GM23338 (cell line): ENCODE data around the gene HOXB6. TPM values are rescaled to one million over a fixed set of nuclear protein-coding genes. Genes with fewer than 3 reads are reported as not detected.

ENCODE experiments used
- ATAC-seq: fragments of 200-7000 bp; cut with Tn5 transposase; 3 replicates; pipeline ENCODE4 v1.9.1; 2020
- DNase-seq: peaks from one replicate; pipeline ENCODE4 v3.0.0-alpha.2; 2015; ENCODE audit warnings: low spot score
- H2AFZ ChIP-seq: fragments of 200-600 bp; sonication (generic); 2 replicates; pipeline ENCODE4 v1.8.0; 2016; ENCODE audit warnings: antibody characterized with exemption, mild to moderate bottlenecking, moderate library complexity
- H3F3A ChIP-seq: fragments of 200-600 bp; sonication (generic); replicated peaks from 2 replicates; pipeline ENCODE4 v1.8.0; 2017; ENCODE audit warnings: antibody characterized with exemption, mixed run types, low read depth
- H3K27ac ChIP-seq: fragments of 200-600 bp; sonication (generic); 2 replicates; pipeline ENCODE4 v1.6.1; 2016; ENCODE audit warnings: low read depth
- H3K27me3 ChIP-seq: fragments of 200-600 bp; sonication (generic); 2 replicates; pipeline ENCODE4 v1.8.0; 2016; ENCODE audit warnings: mild to moderate bottlenecking, mixed run types, moderate library complexity; ENCODE audit not compliant: insufficient read depth
- H3K36me3 ChIP-seq: fragments of 200-600 bp; sonication (generic); 2 replicates; pipeline ENCODE4 v1.8.0; 2016; ENCODE audit warnings: mild to moderate bottlenecking; ENCODE audit not compliant: insufficient read depth
- H3K4me1 ChIP-seq: fragments of 200-600 bp; sonication (generic); 2 replicates; pipeline ENCODE4 v1.8.0; 2016; ENCODE audit warnings: mild to moderate bottlenecking, moderate library complexity; ENCODE audit not compliant: insufficient read depth
- H3K4me2 ChIP-seq: fragments of 200-600 bp; sonication (generic); 2 replicates; pipeline ENCODE4 v1.7.1; 2017; ENCODE audit warnings: mixed run types
- H3K4me3 ChIP-seq: fragments of 200-600 bp; sonication (generic); 2 replicates; pipeline ENCODE4 v1.6.1; 2016; ENCODE audit warnings: mixed run types
- H3K79me2 ChIP-seq: fragments of 200-600 bp; sonication (generic); replicated peaks from 2 replicates; pipeline ENCODE4 v1.8.0; 2017; ENCODE audit warnings: mild to moderate bottlenecking; ENCODE audit not compliant: insufficient read depth
- H3K9me2 ChIP-seq: fragments of 200-600 bp; sonication (generic); 2 replicates; pipeline ENCODE4 v1.8.0; 2017; ENCODE audit not compliant: insufficient read depth
- H4K20me1 ChIP-seq: fragments of 200-600 bp; sonication (generic); replicated peaks from 2 replicates; pipeline ENCODE4 v1.8.0; 2017; ENCODE audit warnings: mild to moderate bottlenecking; ENCODE audit not compliant: insufficient read depth
- H3K27ac Mint-ChIP-seq: 2 replicates; pipeline ENCODE4 v1.8.0; 2020; ENCODE audit warnings: inconsistent platforms, mild to moderate bottlenecking, moderate library complexity, mixed read lengths
- H3K27me3 Mint-ChIP-seq: 3 replicates; pipeline ENCODE4 v1.8.0; 2022; ENCODE audit warnings: low read depth, mild to moderate bottlenecking, moderate library complexity, mixed read lengths, inconsistent platforms; ENCODE audit not compliant: insufficient read depth, poor library complexity
- H3K36me3 Mint-ChIP-seq: 3 replicates; pipeline ENCODE4 v1.8.0; 2021; ENCODE audit warnings: low read depth, mild to moderate bottlenecking, inconsistent platforms, moderate library complexity, mixed read lengths
- H3K4me1 Mint-ChIP-seq: 3 replicates; pipeline ENCODE4 v1.8.0; 2020; ENCODE audit warnings: mild to moderate bottlenecking, inconsistent platforms, mixed read lengths
- H3K4me3 Mint-ChIP-seq: 3 replicates; pipeline ENCODE4 v1.8.0; 2021; ENCODE audit warnings: moderate library complexity, mild to moderate bottlenecking, inconsistent platforms, mixed read lengths
- H3K9me3 Mint-ChIP-seq: 3 replicates; pipeline ENCODE4 v1.8.0; 2020; ENCODE audit warnings: moderate library complexity, mild to moderate bottlenecking, inconsistent platforms, mixed read lengths
- CREB1 ChIP-seq: fragments of 250-450 bp; sonication (Bioruptor Pico); IDR thresholded peaks from 2 replicates; pipeline ENCODE4 v1.5.0; 2020; ENCODE audit warnings: low read depth, mild to moderate bottlenecking, moderate library complexity
- EZH2 ChIP-seq: fragments of 200-600 bp; sonication (generic); IDR thresholded peaks from one replicate; pipeline ENCODE4 v1.8.0; 2017; ENCODE audit warnings: antibody characterized with exemption, mild to moderate bottlenecking, low read depth; ENCODE audit not compliant: unreplicated experiment
- JUNB ChIP-seq: IDR thresholded peaks from one replicate; pipeline ENCODE4 v1.6.1; 2016; ENCODE audit warnings: antibody characterized with exemption; ENCODE audit not compliant: unreplicated experiment
- POLR2AphosphoS5 ChIP-seq: IDR thresholded peaks from 2 replicates; pipeline ENCODE4 v1.6.1; 2016; ENCODE audit warnings: antibody characterized with exemption, low read depth
- REST ChIP-seq: IDR thresholded peaks from one replicate; pipeline ENCODE4 v1.6.1; 2018; ENCODE audit warnings: antibody characterized with exemption; ENCODE audit not compliant: unreplicated experiment
- STAT1 ChIP-seq: IDR thresholded peaks from one replicate; pipeline ENCODE4 v1.6.1; 2016; ENCODE audit warnings: antibody characterized with exemption; ENCODE audit not compliant: unreplicated experiment
- polyA plus RNA-seq: library from polyadenylated mRNA; unstranded; fragments of >200 nt; fragmentation: Nextera tagmentation; extraction: Ambion mirVana; gene quantifications from 2 replicates; pipeline ENCODE4 v1.2.1, GENCODE V29; 2016
- total RNA-seq: library from RNA; depleted of rRNA; stranded (reverse); fragments of >200 nt; shearing (Covaris generic); gene quantifications from 2 replicates; pipeline ENCODE4 v1.2.3, GENCODE V29; 2014
- TF ChIP-seq, protein P1 (sequence below), 2 experiments: fragments of 200-600 bp in 1 of 2; sonication (generic) in 1 of 2; conservative IDR thresholded peaks; 2 replicates each; pipeline versions ENCODE4 v1.5.1 to v1.6.1; 2016 to 2017; ENCODE audit warnings: antibody characterized with exemption in 2 of 2, low read depth in 2 of 2, mild to moderate bottlenecking in 2 of 2, moderate library complexity in 1 of 2
- TF ChIP-seq, protein P2 (sequence below): fragments of 250-450 bp; sonication (Bioruptor Pico); IDR thresholded peaks from 2 replicates; pipeline ENCODE4 v1.5.0; 2020; ENCODE audit warnings: mild to moderate bottlenecking, moderate library complexity

The HOXB6 gene
- total and polyA plus RNA-seq, 2 experiments from 2014 or later = not detected

- Mint-ChIP-seq H3K27me3 (peaks cover 97% of the 10 kb centered on the region), H3K9me3 (peaks cover 4% of the 10 kb centered on the region; the same call in 2 of the 3 replicates), H3K27ac (no peak overlapping the region), H3K36me3 (peaks cover 3% of the 10 kb centered on the region; the same call in 2 of the 3 replicates), H3K4me3 (no peak overlapping the region; the same call in 1 of the 3 replicates), H3K4me1 (peaks cover 10% of the 10 kb centered on the region)
- DNase-seq (peak; percentile 82), ATAC-seq (peak; percentile 32)
- no peaks in the 10 kb centered on the region for H3K36me3 ChIP-seq
- no peak overlapping the region for H2AFZ ChIP-seq
- H3K4me3 ChIP-seq = peak overlapping the region; percentile 51
- peaks cover 100% of the 10 kb centered on the region for H3K27me3 ChIP-seq
- no peaks in the 10 kb centered on the region for H3K79me2 ChIP-seq
- no peaks in the 10 kb centered on the region for H3K9me2 ChIP-seq
- H4K20me1 ChIP-seq = peaks cover 61% of the 10 kb centered on the region
- H3K27ac ChIP-seq = no peak overlapping the region
- H3F3A ChIP-seq = peaks cover 50% of the 10 kb centered on the region
- no peak for TF ChIP-seq REST
- TF ChIP-seq JUNB = no peak
- no peak for TF ChIP-seq CREB1 (CRISPR knock-in tag)
- peak; percentile 84 for TF ChIP-seq EZH2
- TF ChIP-seq, protein P1, sequence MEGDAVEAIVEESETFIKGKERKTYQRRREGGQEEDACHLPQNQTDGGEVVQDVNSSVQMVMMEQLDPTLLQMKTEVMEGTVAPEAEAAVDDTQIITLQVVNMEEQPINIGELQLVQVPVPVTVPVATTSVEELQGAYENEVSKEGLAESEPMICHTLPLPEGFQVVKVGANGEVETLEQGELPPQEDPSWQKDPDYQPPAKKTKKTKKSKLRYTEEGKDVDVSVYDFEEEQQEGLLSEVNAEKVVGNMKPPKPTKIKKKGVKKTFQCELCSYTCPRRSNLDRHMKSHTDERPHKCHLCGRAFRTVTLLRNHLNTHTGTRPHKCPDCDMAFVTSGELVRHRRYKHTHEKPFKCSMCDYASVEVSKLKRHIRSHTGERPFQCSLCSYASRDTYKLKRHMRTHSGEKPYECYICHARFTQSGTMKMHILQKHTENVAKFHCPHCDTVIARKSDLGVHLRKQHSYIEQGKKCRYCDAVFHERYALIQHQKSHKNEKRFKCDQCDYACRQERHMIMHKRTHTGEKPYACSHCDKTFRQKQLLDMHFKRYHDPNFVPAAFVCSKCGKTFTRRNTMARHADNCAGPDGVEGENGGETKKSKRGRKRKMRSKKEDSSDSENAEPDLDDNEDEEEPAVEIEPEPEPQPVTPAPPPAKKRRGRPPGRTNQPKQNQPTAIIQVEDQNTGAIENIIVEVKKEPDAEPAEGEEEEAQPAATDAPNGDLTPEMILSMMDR (conservative IDR thresholded peaks at IDR 0.05; ENCODE audit: low read depth in 2 of 2) = no peak
- no peak for TF ChIP-seq POLR2AphosphoS5
- TF ChIP-seq STAT1 = no peak
- TF ChIP-seq, protein P2, sequence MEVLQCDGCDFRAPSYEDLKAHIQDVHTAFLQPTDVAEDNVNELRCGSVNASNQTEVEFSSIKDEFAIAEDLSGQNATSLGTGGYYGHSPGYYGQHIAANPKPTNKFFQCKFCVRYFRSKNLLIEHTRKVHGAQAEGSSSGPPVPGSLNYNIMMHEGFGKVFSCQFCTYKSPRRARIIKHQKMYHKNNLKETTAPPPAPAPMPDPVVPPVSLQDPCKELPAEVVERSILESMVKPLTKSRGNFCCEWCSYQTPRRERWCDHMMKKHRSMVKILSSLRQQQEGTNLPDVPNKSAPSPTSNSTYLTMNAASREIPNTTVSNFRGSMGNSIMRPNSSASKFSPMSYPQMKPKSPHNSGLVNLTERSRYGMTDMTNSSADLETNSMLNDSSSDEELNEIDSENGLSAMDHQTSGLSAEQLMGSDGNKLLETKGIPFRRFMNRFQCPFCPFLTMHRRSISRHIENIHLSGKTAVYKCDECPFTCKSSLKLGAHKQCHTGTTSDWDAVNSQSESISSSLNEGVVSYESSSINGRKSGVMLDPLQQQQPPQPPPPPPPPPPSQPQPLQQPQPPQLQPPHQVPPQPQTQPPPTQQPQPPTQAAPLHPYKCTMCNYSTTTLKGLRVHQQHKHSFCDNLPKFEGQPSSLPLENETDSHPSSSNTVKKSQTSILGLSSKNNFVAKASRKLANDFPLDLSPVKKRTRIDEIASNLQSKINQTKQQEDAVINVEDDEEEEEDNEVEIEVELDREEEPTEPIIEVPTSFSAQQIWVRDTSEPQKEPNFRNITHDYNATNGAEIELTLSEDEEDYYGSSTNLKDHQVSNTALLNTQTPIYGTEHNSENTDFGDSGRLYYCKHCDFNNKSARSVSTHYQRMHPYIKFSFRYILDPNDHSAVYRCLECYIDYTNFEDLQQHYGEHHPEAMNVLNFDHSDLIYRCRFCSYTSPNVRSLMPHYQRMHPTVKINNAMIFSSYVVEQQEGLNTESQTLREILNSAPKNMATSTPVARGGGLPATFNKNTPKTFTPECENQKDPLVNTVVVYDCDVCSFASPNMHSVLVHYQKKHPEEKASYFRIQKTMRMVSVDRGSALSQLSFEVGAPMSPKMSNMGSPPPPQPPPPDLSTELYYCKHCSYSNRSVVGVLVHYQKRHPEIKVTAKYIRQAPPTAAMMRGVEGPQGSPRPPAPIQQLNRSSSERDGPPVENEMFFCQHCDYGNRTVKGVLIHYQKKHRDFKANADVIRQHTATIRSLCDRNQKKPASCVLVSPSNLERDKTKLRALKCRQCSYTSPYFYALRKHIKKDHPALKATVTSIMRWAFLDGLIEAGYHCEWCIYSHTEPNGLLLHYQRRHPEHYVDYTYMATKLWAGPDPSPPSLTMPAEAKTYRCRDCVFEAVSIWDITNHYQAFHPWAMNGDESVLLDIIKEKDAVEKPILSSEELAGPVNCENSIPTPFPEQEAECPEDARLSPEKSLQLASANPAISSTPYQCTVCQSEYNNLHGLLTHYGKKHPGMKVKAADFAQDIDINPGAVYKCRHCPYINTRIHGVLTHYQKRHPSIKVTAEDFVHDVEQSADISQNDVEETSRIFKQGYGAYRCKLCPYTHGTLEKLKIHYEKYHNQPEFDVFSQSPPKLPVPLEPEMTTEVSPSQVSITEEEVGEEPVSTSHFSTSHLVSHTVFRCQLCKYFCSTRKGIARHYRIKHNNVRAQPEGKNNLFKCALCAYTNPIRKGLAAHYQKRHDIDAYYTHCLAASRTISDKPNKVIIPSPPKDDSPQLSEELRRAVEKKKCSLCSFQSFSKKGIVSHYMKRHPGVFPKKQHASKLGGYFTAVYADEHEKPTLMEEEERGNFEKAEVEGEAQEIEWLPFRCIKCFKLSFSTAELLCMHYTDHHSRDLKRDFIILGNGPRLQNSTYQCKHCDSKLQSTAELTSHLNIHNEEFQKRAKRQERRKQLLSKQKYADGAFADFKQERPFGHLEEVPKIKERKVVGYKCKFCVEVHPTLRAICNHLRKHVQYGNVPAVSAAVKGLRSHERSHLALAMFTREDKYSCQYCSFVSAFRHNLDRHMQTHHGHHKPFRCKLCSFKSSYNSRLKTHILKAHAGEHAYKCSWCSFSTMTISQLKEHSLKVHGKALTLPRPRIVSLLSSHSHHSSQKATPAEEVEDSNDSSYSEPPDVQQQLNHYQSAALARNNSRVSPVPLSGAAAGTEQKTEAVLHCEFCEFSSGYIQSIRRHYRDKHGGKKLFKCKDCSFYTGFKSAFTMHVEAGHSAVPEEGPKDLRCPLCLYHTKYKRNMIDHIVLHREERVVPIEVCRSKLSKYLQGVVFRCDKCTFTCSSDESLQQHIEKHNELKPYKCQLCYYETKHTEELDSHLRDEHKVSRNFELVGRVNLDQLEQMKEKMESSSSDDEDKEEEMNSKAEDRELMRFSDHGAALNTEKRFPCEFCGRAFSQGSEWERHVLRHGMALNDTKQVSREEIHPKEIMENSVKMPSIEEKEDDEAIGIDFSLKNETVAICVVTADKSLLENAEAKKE (CRISPR knock-in tag) = no peak
- H3K4me2 ChIP-seq = peak overlapping the region; percentile 80
- H3K4me1 ChIP-seq = peaks cover 19% of the 10 kb centered on the region
Observed at GRCh38 chr17:48624544-48625494, 20.0 kb upstream of the HOXB6 start.
